Heart right ventricle (tissue), 16 donors: Measurements from ENCODE around the gene UBXN2A. TPM values are rescaled to one million over a fixed set of nuclear protein-coding genes. Genes with fewer than 3 reads are reported as not detected.

Source experiments
- ATAC-seq, 8 donors: fragments of 200-7000 bp; cut with Tn5 transposase; one replicate each; pipeline ENCODE4 v1.9.1; 2020; ENCODE audit warnings: mild to moderate bottlenecking in 8 of 8, moderate library complexity in 8 of 8, moderate number of reproducible peaks in 1 of 8
- DNase-seq, 2 donors: peaks; one replicate each; pipeline ENCODE4 v3.0.0-alpha.2; 2020
- H3K27ac ChIP-seq, 10 donors: fragments of 200-600 bp; sonication (generic) in 2 of 10; one replicate each; pipeline versions ENCODE4 v1.5.0 to v1.8.0; 2020 to 2022; ENCODE audit warnings: mild to moderate bottlenecking in 3 of 10
- H3K27me3 ChIP-seq, 7 donors: fragments of 200-600 bp; one replicate each; pipeline ENCODE4 v1.8.0; 2021 to 2022; ENCODE audit warnings: mild to moderate bottlenecking in 2 of 7
- H3K36me3 ChIP-seq, 9 donors: fragments of 200-600 bp; sonication (generic) in 1 of 9; one replicate each; pipeline versions ENCODE4 v1.5.0 to v1.8.0; 2020 to 2022; ENCODE audit warnings: mild to moderate bottlenecking in 2 of 9
- H3K4me1 ChIP-seq, 9 donors: fragments of 200-600 bp; sonication (generic) in 1 of 9; one replicate each; pipeline versions ENCODE4 v1.5.0 to v1.8.0; 2020 to 2022; ENCODE audit warnings: mild to moderate bottlenecking in 4 of 9
- H3K4me3 ChIP-seq, 10 donors: fragments of 200-600 bp; sonication (generic) in 2 of 10; one replicate each; pipeline versions ENCODE4 v1.5.0 to v1.8.0; 2020 to 2022; ENCODE audit warnings: mild to moderate bottlenecking in 7 of 10, moderate library complexity in 2 of 10
- H3K9me3 ChIP-seq, 11 donors: fragments of 200-600 bp in 10 of 11; sonication (generic) in 2 of 11; one replicate each; pipeline versions ENCODE4 v1.5.0 to v1.8.0; 2013 to 2022; ENCODE audit warnings: mild to moderate bottlenecking in 2 of 11, control low read depth in 1 of 11, moderate library complexity in 1 of 11
- CTCF ChIP-seq, 9 donors: fragments of 200-600 bp; sonication (generic) in 2 of 9; IDR thresholded peaks; one replicate each; pipeline versions ENCODE4 v1.5.0 to v1.8.0; 2021 to 2022; ENCODE audit warnings: antibody characterized with exemption in 9 of 9, mild to moderate bottlenecking in 5 of 9, moderate library complexity in 1 of 9
- WGBS, 2 donors: extraction: QIAGEN DNeasy Blood & Tissue Kit; methylation state at CpG; one replicate each; pipeline ENCODE4 v1.1.7; 2013; ENCODE audit warnings: inconsistent platforms in 1 of 2; 5-methylcytosine and 5-hydroxymethylcytosine counted together
- intact Hi-C, 10 donors: fragments of 100-400 bp; cut with DNase I; formaldehyde crosslinking; loops; one replicate each; pipeline versions ENCODE4 v1.11.1 to v1.14.2; 2022
- polyA plus RNA-seq, 2 donors: library from polyadenylated mRNA; stranded (reverse); fragments of 200-250 nt; gene quantifications; one replicate each; pipeline ENCODE4 v1.2.3, GENCODE V29; 2013
- total RNA-seq, 10 donors: library from RNA; stranded (reverse); fragmentation: NEBNext Ultra II Directional in 3 of 10; extraction: Animal tissue kit (Norgen Biotek cat#: 25700) in 3 of 10; gene quantifications; one replicate each; pipeline versions ENCODE4 v1.2.1 to v1.2.4, GENCODE V29; 2021 to 2023
- donor health status: Arrhythmogenic right ventricular cardiomyopathy.
- donor health status: ischemic (EF 13 %, LVEDD 7.1; RV severe dilation, severe dysfunction).
- donor health status: healthy with polysubstance abuse.
- donor health status: DM: no; HTN: yes; CAD: no.
- donor health status: DM: no; HTN: no; CAD: no.
- donor health status: ischemic (EF 25% LVEDD 6.9; RV normal size, moderate dysfunction).
- donor health status: ischemic (EF 25% LVEDD 5.7; RV mildly dilated, moderate dysfunction).
- donor health status: healthy.
- donor health status: DM: yes; HTN: yes; CAD: no.
- donor health status: Ischemic cardiomyopathy.
- donor health status: ischemic (EF 35%, LVEDD 5.7; RV mildly dilated, moderate dysfunction).
- donor health status: nonischemic (EF 11% LVEDD 7.7; RV severe dilation, severe dysfunction).
- donor health status: DM: yes; HTN: yes; CAD: no.
- donor health status: PGD.
- donor health status: ischemic (EF 29% LVEDD 5.4; RV normal size, mild dysfunction).
- donor health status: nonischemic (EF 23%, LVEDD 6.1; RV moderate dilation, normal function).

The UBXN2A gene
- total and polyA plus RNA-seq, 12 donors = 7.9 to 23.8 (median 19.7) TPM

- TF ChIP-seq CTCF (IDR thresholded peaks at IDR 0.05) = no peak
- Histone ChIP-seq H3K36me3 (no peaks in the 10 kb centered on the region), H3K27ac (no peak overlapping the region), H3K27me3 (peaks cover 0 to 13% (median 5%) of the 10 kb centered on the region in 7 donors), H3K4me3 (no peak overlapping the region), H3K9me3 (no peaks in the 10 kb centered on the region), H3K4me1 (no peaks in the 10 kb centered on the region)
- WGBS, 2 donors = 80 to 85% methylated on average over 9 of the region's 9 CpGs
- ATAC-seq (peak in 1 of 8 donors; percentile 23), DNase-seq (no peak)
- intact Hi-C loops = no loop called here
These were observed 76.1 kb downstream of the UBXN2A start for GRCh38 chr2:24016376-24016761.

- Histone ChIP-seq H3K9me3 (no peaks in the 10 kb centered on the region), H3K4me3 (no peak overlapping the region), H3K4me1 (no peaks in the 10 kb centered on the region), H3K27ac (no peak overlapping the region), H3K36me3 (peaks cover 0 to under 1% (median 0%) of the 10 kb centered on the region in 9 donors), H3K27me3 (peaks cover 0 to 8% (median 0%) of the 10 kb centered on the region in 7 donors)
- DNase-seq (no peak), ATAC-seq (no peak)
- intact Hi-C loops = no loop called here
- WGBS, 2 donors = 91 to 94% methylated on average over 35 of the region's 35 CpGs
- TF ChIP-seq CTCF (IDR thresholded peaks at IDR 0.05) = no peak
These were observed 76.8 kb downstream of the UBXN2A start for GRCh38 chr2:24016853-24017703.

- intact Hi-C loops = no loop called here
- peaks cover 0 to 2% (median 0%) of the 10 kb centered on the region in 7 donors for H3K27me3 ChIP-seq
- ATAC-seq = no peak
- WGBS, 2 donors = 86 to 88% methylated on average over 8 of the region's 8 CpGs
- no peak for DNase-seq
- H3K27ac ChIP-seq = no peak overlapping the region
- TF ChIP-seq CTCF (IDR thresholded peaks at IDR 0.05) = no peak
- no peaks in the 10 kb centered on the region for H3K9me3 ChIP-seq
- no peaks in the 10 kb centered on the region for H3K4me1 ChIP-seq
- H3K4me3 ChIP-seq = no peak overlapping the region
- H3K36me3 ChIP-seq = peaks cover 0 to 5% (median 0%) of the 10 kb centered on the region in 9 donors
These were observed 77.4 kb downstream of the UBXN2A start for GRCh38 chr2:24017711-24018110.

GRCh38 chr2:24018241-24018640, 78.0 kb downstream of the UBXN2A start:
- no peaks in the 10 kb centered on the region for H3K4me1 ChIP-seq
- no peak overlapping the region for H3K27ac ChIP-seq
- no peaks in the 10 kb centered on the region for H3K27me3 ChIP-seq
- WGBS, 2 donors = 85 to 90% methylated on average over 9 of the region's 9 CpGs
- intact Hi-C loops = no loop called here
- no peak for DNase-seq
- no peak for TF ChIP-seq CTCF (IDR thresholded peaks at IDR 0.05)
- H3K4me3 ChIP-seq = no peak overlapping the region
- no peak for ATAC-seq
- H3K36me3 ChIP-seq = peaks cover 0 to 10% (median 0%) of the 10 kb centered on the region in 9 donors
- no peaks in the 10 kb centered on the region for H3K9me3 ChIP-seq
